Liver (tissue), 9 donors: ENCODE data around the gene PFKFB3. TPM values are rescaled to one million over a fixed set of nuclear protein-coding genes. Genes with fewer than 3 reads are reported as not detected.
A peak's percentile ranks its signal among the peaks of the same experiment; 100 is the strongest.
"Not testable (repeated sequence)": the region's sequence is repeated elsewhere in the genome, so short reads cannot be mapped to it uniquely, and the experiment has no call there.

Experiments used
- DNase-seq: peaks from one replicate; pipeline ENCODE4 v3.0.0-alpha.2; 2017; ENCODE audit warnings: low spot score
- H3K27ac ChIP-seq, 2 donors: one replicate each; pipeline ENCODE4 v1.7.0; 2013; ENCODE audit warnings: inconsistent platforms in 2 of 2, low read length in 2 of 2, control low read depth in 1 of 2, low read depth in 1 of 2, mild to moderate bottlenecking in 1 of 2
- H3K27me3 ChIP-seq, 4 donors: one replicate each; pipeline versions ENCODE4 v1.6.1 to v1.7.0; 2013; ENCODE audit warnings: low read length in 3 of 4, inconsistent platforms in 1 of 4, mild to moderate bottlenecking in 1 of 4, moderate library complexity in 1 of 4; ENCODE audit not compliant: control insufficient read depth in 4 of 4, insufficient read depth in 4 of 4
- H3K36me3 ChIP-seq, 4 donors: one replicate each; pipeline versions ENCODE4 v1.6.1 to v1.7.0; 2013; ENCODE audit warnings: low read length in 3 of 4, mild to moderate bottlenecking in 3 of 4, low read depth in 1 of 4, moderate library complexity in 1 of 4; ENCODE audit not compliant: control insufficient read depth in 4 of 4, insufficient read depth in 3 of 4
- H3K4me1 ChIP-seq, 4 donors: one replicate each; pipeline versions ENCODE4 v1.6.1 to v1.7.0; 2013; ENCODE audit warnings: low read length in 3 of 4, mild to moderate bottlenecking in 3 of 4, moderate library complexity in 1 of 4; ENCODE audit not compliant: control insufficient read depth in 4 of 4, insufficient read depth in 4 of 4
- H3K4me3 ChIP-seq, 3 donors: one replicate each; pipeline versions ENCODE4 v1.6.1 to v1.7.0; 2013; ENCODE audit warnings: low read length in 3 of 3, control low read depth in 1 of 3, low read depth in 1 of 3, mild to moderate bottlenecking in 1 of 3
- H3K9ac ChIP-seq, 2 donors: one replicate each; pipeline ENCODE4 v1.7.0; 2013; ENCODE audit warnings: low read length in 2 of 2, mild to moderate bottlenecking in 2 of 2, moderate library complexity in 2 of 2, control low read depth in 1 of 2, low read depth in 1 of 2
- H3K9me3 ChIP-seq, 4 donors: one replicate each; pipeline versions ENCODE4 v1.6.1 to v1.7.0; 2013; ENCODE audit warnings: low read length in 3 of 4; ENCODE audit not compliant: control insufficient read depth in 4 of 4
- FOXA2 ChIP-seq: IDR thresholded peaks from 2 replicates; pipeline ENCODE4 v1.6.1; 2016; ENCODE audit warnings: antibody characterized with exemption
- GABPA ChIP-seq, 2 donors: IDR thresholded peaks in 1 of 2; conservative IDR thresholded peaks in 1 of 2; 2 replicates each; pipeline ENCODE4 v1.6.1; 2016; ENCODE audit warnings: antibody characterized with exemption in 2 of 2, mild to moderate bottlenecking in 1 of 2, moderate library complexity in 1 of 2
- JUND ChIP-seq, 2 donors: IDR thresholded peaks; 2 replicates each; pipeline ENCODE4 v1.6.1; 2016; ENCODE audit warnings: antibody characterized with exemption in 2 of 2
- RAD21 ChIP-seq, 2 donors: IDR thresholded peaks; 2 replicates each; pipeline ENCODE4 v1.6.1; 2016; ENCODE audit warnings: antibody characterized with exemption in 2 of 2, mild to moderate bottlenecking in 2 of 2
- RXRA ChIP-seq, 2 donors: IDR thresholded peaks; 2 replicates each; pipeline ENCODE4 v1.6.1; 2017 to 2018; ENCODE audit warnings: antibody characterized with exemption in 2 of 2, mild to moderate bottlenecking in 1 of 2
- SP1 ChIP-seq: IDR thresholded peaks from 2 replicates; pipeline ENCODE4 v1.6.1; 2018; ENCODE audit warnings: antibody characterized with exemption, mild to moderate bottlenecking
- TAF1 ChIP-seq: conservative IDR thresholded peaks from 2 replicates; pipeline ENCODE4 v1.6.1; 2016; ENCODE audit warnings: antibody characterized with exemption, mild to moderate bottlenecking
- YY1 ChIP-seq: IDR thresholded peaks from 2 replicates; pipeline ENCODE4 v1.6.1; 2016; ENCODE audit warnings: antibody characterized with exemption, mild to moderate bottlenecking
- WGBS: extraction: QIAGEN DNeasy Blood & Tissue Kit; methylation state at CpG from one replicate; pipeline ENCODE4 v1.1.7; 2013; 5-methylcytosine and 5-hydroxymethylcytosine counted together
- polyA plus RNA-seq, 2 donors: library from polyadenylated mRNA; stranded (reverse) in 1 of 2; unstranded in 1 of 2; fragments of 200-250 nt in 1 of 2; fragments of >200 nt in 1 of 2; fragmentation: Nextera tagmentation in 1 of 2; extraction: Ambion mirVana in 1 of 2; gene quantifications; one replicate each; pipeline versions ENCODE4 v1.2.1 to v1.2.3, GENCODE V29; 2013 to 2015
- total RNA-seq, 2 donors: library from RNA; depleted of rRNA; stranded (reverse); fragments of >200 nt; gene quantifications; one replicate each; pipeline ENCODE4 v1.2.3, GENCODE V29; 2014
- TF ChIP-seq, protein P1 (sequence below): IDR thresholded peaks from 2 replicates; pipeline ENCODE4 v1.6.1; 2016; ENCODE audit warnings: antibody characterized with exemption
- TF ChIP-seq, protein P2 (sequence below): IDR thresholded peaks from 2 replicates; pipeline ENCODE4 v1.6.1; 2016; ENCODE audit warnings: antibody characterized with exemption
- TF ChIP-seq, protein P3 (sequence below): fragments of 150-350 bp; IDR thresholded peaks from 2 replicates; pipeline ENCODE4 v1.5.1; 2017; ENCODE audit warnings: improper control_type of control experiment, low read depth, low read length; ENCODE audit not compliant: missing input control
- TF ChIP-seq, protein P4 (sequence below): IDR thresholded peaks from 2 replicates; pipeline ENCODE4 v1.6.1; 2016; ENCODE audit warnings: antibody characterized with exemption, mild to moderate bottlenecking
- donor health status: healthy.
- donor health status: healthy.
- donor health status: healthy.
- donor health status: healthy.
- donor health status: healthy.

The PFKFB3 gene
- total and polyA plus RNA-seq, 4 donors = 1.6 to 9.1 (median 5.8) TPM

GRCh38 chr10:6237199-6237530 lies 34.4 kb downstream of the PFKFB3 start:
- Histone ChIP-seq H3K9ac (no peak overlapping the region), H3K36me3 (peaks cover 0 to 26% (median 9%) of the 10 kb centered on the region in 4 donors), H3K27ac (no peak overlapping the region), H3K4me3 (no peak overlapping the region), H3K9me3 (no peaks in the 10 kb centered on the region), H3K4me1 (no peaks in the 10 kb centered on the region), H3K27me3 (no peaks in the 10 kb centered on the region)
- no peak for DNase-seq
- TF ChIP-seq, protein P1, sequence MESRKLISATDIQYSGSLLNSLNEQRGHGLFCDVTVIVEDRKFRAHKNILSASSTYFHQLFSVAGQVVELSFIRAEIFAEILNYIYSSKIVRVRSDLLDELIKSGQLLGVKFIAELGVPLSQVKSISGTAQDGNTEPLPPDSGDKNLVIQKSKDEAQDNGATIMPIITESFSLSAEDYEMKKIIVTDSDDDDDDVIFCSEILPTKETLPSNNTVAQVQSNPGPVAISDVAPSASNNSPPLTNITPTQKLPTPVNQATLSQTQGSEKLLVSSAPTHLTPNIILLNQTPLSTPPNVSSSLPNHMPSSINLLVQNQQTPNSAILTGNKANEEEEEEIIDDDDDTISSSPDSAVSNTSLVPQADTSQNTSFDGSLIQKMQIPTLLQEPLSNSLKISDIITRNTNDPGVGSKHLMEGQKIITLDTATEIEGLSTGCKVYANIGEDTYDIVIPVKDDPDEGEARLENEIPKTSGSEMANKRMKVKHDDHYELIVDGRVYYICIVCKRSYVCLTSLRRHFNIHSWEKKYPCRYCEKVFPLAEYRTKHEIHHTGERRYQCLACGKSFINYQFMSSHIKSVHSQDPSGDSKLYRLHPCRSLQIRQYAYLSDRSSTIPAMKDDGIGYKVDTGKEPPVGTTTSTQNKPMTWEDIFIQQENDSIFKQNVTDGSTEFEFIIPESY = no peak
- TF ChIP-seq GABPA (IDR thresholded peaks at IDR 0.05 in 1 of 2, conservative IDR thresholded peaks at IDR 0.05 in 1 of 2) = no peak
- TF ChIP-seq JUND (IDR thresholded peaks at IDR 0.05) = no peak
- TF ChIP-seq, protein P2, sequence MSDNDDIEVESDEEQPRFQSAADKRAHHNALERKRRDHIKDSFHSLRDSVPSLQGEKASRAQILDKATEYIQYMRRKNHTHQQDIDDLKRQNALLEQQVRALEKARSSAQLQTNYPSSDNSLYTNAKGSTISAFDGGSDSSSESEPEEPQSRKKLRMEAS = no peak
- TF ChIP-seq, protein P3, sequence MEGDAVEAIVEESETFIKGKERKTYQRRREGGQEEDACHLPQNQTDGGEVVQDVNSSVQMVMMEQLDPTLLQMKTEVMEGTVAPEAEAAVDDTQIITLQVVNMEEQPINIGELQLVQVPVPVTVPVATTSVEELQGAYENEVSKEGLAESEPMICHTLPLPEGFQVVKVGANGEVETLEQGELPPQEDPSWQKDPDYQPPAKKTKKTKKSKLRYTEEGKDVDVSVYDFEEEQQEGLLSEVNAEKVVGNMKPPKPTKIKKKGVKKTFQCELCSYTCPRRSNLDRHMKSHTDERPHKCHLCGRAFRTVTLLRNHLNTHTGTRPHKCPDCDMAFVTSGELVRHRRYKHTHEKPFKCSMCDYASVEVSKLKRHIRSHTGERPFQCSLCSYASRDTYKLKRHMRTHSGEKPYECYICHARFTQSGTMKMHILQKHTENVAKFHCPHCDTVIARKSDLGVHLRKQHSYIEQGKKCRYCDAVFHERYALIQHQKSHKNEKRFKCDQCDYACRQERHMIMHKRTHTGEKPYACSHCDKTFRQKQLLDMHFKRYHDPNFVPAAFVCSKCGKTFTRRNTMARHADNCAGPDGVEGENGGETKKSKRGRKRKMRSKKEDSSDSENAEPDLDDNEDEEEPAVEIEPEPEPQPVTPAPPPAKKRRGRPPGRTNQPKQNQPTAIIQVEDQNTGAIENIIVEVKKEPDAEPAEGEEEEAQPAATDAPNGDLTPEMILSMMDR = no peak
- TF ChIP-seq, protein P4, sequence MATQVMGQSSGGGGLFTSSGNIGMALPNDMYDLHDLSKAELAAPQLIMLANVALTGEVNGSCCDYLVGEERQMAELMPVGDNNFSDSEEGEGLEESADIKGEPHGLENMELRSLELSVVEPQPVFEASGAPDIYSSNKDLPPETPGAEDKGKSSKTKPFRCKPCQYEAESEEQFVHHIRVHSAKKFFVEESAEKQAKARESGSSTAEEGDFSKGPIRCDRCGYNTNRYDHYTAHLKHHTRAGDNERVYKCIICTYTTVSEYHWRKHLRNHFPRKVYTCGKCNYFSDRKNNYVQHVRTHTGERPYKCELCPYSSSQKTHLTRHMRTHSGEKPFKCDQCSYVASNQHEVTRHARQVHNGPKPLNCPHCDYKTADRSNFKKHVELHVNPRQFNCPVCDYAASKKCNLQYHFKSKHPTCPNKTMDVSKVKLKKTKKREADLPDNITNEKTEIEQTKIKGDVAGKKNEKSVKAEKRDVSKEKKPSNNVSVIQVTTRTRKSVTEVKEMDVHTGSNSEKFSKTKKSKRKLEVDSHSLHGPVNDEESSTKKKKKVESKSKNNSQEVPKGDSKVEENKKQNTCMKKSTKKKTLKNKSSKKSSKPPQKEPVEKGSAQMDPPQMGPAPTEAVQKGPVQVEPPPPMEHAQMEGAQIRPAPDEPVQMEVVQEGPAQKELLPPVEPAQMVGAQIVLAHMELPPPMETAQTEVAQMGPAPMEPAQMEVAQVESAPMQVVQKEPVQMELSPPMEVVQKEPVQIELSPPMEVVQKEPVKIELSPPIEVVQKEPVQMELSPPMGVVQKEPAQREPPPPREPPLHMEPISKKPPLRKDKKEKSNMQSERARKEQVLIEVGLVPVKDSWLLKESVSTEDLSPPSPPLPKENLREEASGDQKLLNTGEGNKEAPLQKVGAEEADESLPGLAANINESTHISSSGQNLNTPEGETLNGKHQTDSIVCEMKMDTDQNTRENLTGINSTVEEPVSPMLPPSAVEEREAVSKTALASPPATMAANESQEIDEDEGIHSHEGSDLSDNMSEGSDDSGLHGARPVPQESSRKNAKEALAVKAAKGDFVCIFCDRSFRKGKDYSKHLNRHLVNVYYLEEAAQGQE = no peak
- no peak for TF ChIP-seq SP1
- TF ChIP-seq YY1 = no peak
- TF ChIP-seq RXRA (IDR thresholded peaks at IDR 0.05) = no peak
- TF ChIP-seq TAF1 = no peak
- TF ChIP-seq RAD21 (IDR thresholded peaks at IDR 0.05) = no peak
- TF ChIP-seq FOXA2 = no peak
- WGBS = 96% methylated on average over 9 of the region's 9 CpGs

- not testable (repeated sequence) for DNase-seq, H3K4me3 ChIP-seq, H3K9me3 ChIP-seq, H3K4me1 ChIP-seq, H3K27me3 ChIP-seq, H3K9ac ChIP-seq
- Histone ChIP-seq H3K36me3 (peaks cover 0 to 13% (median 5%) of the 10 kb centered on the region in 4 donors), H3K27ac (peak overlapping the region in 1 of 2 donors; percentile 56)
- 93% methylated on average over 6 of the region's 6 CpGs for WGBS
Measured at GRCh38 chr10:6238587-6239212, 36.0 kb downstream of the PFKFB3 start.
